ENCODE results near the gene SASH1. TPM values are rescaled to one million over a fixed set of nuclear protein-coding genes. Genes with fewer than 3 reads are reported as not detected.

The SASH1 gene
- total RNA-seq, 2 donors from 2014 or later, result 21.0 to 49.8 TPM

DNA sequence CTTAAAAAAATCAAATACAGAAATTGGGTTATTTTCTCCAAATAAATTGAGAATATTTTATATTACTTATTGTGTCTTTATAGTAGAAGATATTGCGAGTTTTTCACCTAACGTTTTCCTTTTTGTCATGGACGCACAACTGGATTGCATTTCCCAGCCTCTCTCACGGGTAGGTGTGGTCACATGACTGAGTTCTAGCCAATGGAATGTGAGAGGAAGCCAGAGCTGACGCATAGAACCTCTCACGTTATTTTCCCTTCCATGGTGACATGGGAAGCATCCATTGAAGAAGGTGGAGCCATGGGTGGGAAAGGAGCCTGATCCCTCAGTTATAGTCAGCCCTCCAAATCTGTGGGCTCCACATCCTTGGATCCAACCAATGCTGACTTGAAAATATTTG is 248.2 kb downstream of the SASH1 start:
- intact Hi-C loops (cut with DNase I), result no loop called here

DNA sequence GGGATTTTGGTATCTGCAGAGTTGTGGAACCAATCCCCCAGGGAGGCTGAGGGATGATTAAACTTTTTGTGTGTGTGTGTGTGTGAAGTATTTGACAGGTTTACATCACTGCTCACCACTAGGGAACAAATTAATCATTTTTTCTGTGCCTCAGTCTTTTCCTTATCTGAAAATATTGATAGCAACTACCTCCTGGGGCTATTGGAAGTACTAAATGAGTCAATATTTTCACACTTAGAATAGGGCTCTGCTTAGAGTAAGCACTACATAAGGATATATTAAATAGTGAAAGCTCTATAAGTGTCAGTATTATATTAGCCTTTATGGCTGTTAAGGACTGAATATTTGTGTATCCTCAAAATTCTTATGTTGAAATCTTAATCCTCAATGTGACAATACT is 249.0 kb downstream of the SASH1 start:
- ATAC-seq (no peak), DNase-seq (no peak)
- Histone ChIP-seq H3K9me3 (no peaks in the 10 kb centered on the region), H3K36me3 (replicated peaks in 1 of 2; ENCODE audit: insufficient read depth in 1 of 2, low read depth in 2 of 2) (no peaks in the 10 kb centered on the region), H3K4me1 (no peaks in the 10 kb centered on the region), H3K27me3 (no peaks in the 10 kb centered on the region), H3K4me3 (no peak overlapping the region), H3K27ac (no peak overlapping the region)
- TF ChIP-seq POLR2A (IDR thresholded peaks at IDR 0.05), result no peak
- TF ChIP-seq, protein P1, sequence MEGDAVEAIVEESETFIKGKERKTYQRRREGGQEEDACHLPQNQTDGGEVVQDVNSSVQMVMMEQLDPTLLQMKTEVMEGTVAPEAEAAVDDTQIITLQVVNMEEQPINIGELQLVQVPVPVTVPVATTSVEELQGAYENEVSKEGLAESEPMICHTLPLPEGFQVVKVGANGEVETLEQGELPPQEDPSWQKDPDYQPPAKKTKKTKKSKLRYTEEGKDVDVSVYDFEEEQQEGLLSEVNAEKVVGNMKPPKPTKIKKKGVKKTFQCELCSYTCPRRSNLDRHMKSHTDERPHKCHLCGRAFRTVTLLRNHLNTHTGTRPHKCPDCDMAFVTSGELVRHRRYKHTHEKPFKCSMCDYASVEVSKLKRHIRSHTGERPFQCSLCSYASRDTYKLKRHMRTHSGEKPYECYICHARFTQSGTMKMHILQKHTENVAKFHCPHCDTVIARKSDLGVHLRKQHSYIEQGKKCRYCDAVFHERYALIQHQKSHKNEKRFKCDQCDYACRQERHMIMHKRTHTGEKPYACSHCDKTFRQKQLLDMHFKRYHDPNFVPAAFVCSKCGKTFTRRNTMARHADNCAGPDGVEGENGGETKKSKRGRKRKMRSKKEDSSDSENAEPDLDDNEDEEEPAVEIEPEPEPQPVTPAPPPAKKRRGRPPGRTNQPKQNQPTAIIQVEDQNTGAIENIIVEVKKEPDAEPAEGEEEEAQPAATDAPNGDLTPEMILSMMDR (IDR thresholded peaks at IDR 0.05), result no peak
- intact Hi-C loops (cut with DNase I), result no loop called here

More for the DNA sequence above, 248.2 kb downstream of the SASH1 start:
- 77% methylated on average over 6 of the region's 6 CpGs for WGBS, 2 donors
- no peak for DNase-seq
- Histone ChIP-seq H3K27ac (no peak overlapping the region), H3K9me3 (no peaks in the 10 kb centered on the region), H3K4me3 (no peak overlapping the region), H3K36me3 (replicated peaks in 1 of 2; ENCODE audit: insufficient read depth in 1 of 2, low read depth in 2 of 2) (no peaks in the 10 kb centered on the region), H3K27me3 (no peaks in the 10 kb centered on the region), H3K4me1 (no peaks in the 10 kb centered on the region)
- TF ChIP-seq, protein P1 (IDR thresholded peaks at IDR 0.05), result no peak
- no peak for TF ChIP-seq POLR2A (IDR thresholded peaks at IDR 0.05)
- no peak for ATAC-seq

DNA sequence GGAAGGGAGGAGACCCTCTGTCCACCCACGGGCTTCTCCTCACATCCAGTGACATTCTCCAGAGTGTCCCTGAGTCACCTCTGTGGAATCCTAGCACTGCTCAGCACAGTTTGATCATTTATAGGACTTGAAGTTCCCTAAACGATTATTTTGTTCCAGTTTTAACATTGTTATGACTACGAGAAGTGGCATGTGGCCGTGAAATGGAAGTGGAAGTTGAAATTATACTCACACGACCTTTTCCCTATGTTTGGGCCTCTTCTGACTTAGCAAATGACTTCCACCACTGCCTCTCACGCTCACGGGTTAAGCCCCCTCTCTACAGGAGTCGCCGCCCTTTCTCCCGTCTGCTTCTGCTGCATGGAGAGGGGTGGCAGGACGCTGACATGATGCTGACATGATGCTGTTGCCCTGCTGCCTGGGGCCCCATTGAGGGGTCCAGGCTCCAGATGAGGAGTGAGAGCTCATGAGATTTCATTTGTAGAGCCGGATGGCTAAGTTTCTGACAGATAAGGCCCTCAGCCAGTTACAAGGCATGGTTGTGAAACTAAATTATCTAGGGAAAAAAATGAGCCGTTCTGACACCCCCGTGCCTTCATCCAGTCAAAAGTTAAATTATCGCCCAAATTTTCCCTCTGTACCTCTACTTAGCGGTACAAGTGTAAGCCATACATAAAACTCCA is 250.6 kb downstream of the SASH1 start:
- ATAC-seq (peak; percentile 53), DNase-seq (peak in 2 of 4 donors; percentile 9 to 35)
- no peaks in the 10 kb centered on the region for H3K27me3 ChIP-seq
- intact Hi-C loops (cut with DNase I), result no loop called here
- TF ChIP-seq, protein P1 (IDR thresholded peaks at IDR 0.05), result no peak
- TF ChIP-seq POLR2A (IDR thresholded peaks at IDR 0.05), result no peak
- 70 to 78% methylated on average over 16 of the region's 16 CpGs for WGBS, 2 donors
- H3K4me1 ChIP-seq, result no peaks in the 10 kb centered on the region
- no peaks in the 10 kb centered on the region for H3K36me3 ChIP-seq (replicated peaks in 1 of 2; ENCODE audit: insufficient read depth in 1 of 2, low read depth in 2 of 2)
- H3K4me3 ChIP-seq, result no peak overlapping the region
- no peaks in the 10 kb centered on the region for H3K9me3 ChIP-seq
- H3K27ac ChIP-seq, result peak overlapping the region in 1 of 4 donors; percentile 2

DNA sequence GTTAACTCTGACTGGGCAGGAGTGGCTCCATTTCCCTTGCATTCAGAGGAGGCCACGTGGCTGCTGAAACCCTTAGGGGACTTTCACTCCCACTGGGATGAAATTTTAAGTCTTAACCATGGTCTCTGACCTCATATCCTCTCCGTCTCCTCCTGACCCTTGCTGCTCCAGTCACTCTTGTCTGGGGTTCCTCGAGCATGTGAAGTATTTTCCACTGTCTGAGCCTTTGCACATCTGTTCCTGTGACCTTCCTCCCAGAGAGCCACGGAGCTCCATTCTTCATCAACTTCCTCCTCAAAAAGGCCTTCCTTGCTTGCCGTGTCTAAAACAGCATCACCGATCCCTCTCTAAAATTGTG is 251.2 kb downstream of the SASH1 start:
- no peak overlapping the region for H3K4me3 ChIP-seq
- no peaks in the 10 kb centered on the region for H3K36me3 ChIP-seq (replicated peaks in 1 of 2; ENCODE audit: insufficient read depth in 1 of 2, low read depth in 2 of 2)
- TF ChIP-seq POLR2A (IDR thresholded peaks at IDR 0.05), result no peak
- TF ChIP-seq, protein P1 (IDR thresholded peaks at IDR 0.05), result no peak
- H3K27ac ChIP-seq, result peak overlapping the region in 1 of 4 donors; percentile 2
- intact Hi-C loops (cut with DNase I), result no loop called here
- DNase-seq (peak in 1 of 4 donors; percentile 17), ATAC-seq (peak; percentile 38)
- no peaks in the 10 kb centered on the region for H3K4me1 ChIP-seq
- no peaks in the 10 kb centered on the region for H3K9me3 ChIP-seq
- no peaks in the 10 kb centered on the region for H3K27me3 ChIP-seq
- WGBS, 2 donors, result 66% methylated on average over 6 of the region's 6 CpGs

DNA sequence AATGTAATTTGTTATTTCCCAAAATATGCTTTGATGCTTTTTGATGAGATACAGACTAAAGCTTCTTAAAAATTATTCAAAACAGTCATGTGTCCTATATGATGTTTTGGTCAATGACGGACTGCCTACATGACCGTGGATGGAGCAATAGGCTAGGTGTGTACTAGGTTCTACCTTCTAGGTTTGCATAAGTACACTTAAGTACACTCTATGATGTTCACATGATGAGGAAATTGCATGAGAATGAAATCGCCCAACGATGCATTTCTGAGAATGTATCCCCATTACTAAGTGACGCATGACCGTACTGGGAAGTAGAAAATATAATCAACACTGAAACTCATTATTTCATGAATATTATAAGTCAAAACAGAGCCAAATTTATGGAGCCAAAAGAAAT is 252.9 kb downstream of the SASH1 start:
- no peak for DNase-seq
- Histone ChIP-seq H3K4me3 (no peak overlapping the region), H3K9me3 (no peaks in the 10 kb centered on the region), H3K4me1 (no peaks in the 10 kb centered on the region), H3K27me3 (no peaks in the 10 kb centered on the region), H3K36me3 (replicated peaks in 1 of 2; ENCODE audit: insufficient read depth in 1 of 2, low read depth in 2 of 2) (no peaks in the 10 kb centered on the region), H3K27ac (no peak overlapping the region)
- intact Hi-C loops (cut with DNase I), result no loop called here
- WGBS, 2 donors, result 88 to 89% methylated on average over 6 of the region's 6 CpGs
- no peak for ATAC-seq
- no peak for TF ChIP-seq POLR2A (IDR thresholded peaks at IDR 0.05)
- TF ChIP-seq, protein P1 (IDR thresholded peaks at IDR 0.05), result no peak

All from body of pancreas (tissue), 4 donors.